DLD1 (cell line): Measurements from ENCODE around the gene CCNB1.
"Not testable (repeated sequence)": the region's sequence is repeated elsewhere in the genome, so short reads cannot be mapped to it uniquely, and the experiment has no call there.

ENCODE experiments used
- in situ Hi-C: cut with HindIII; loops from 2 replicates; pipeline ENCODE4 v1.10.0; 2017; ENCODE audit warnings: low sequenced_read_pairs

CCNB1 gene

DNA sequence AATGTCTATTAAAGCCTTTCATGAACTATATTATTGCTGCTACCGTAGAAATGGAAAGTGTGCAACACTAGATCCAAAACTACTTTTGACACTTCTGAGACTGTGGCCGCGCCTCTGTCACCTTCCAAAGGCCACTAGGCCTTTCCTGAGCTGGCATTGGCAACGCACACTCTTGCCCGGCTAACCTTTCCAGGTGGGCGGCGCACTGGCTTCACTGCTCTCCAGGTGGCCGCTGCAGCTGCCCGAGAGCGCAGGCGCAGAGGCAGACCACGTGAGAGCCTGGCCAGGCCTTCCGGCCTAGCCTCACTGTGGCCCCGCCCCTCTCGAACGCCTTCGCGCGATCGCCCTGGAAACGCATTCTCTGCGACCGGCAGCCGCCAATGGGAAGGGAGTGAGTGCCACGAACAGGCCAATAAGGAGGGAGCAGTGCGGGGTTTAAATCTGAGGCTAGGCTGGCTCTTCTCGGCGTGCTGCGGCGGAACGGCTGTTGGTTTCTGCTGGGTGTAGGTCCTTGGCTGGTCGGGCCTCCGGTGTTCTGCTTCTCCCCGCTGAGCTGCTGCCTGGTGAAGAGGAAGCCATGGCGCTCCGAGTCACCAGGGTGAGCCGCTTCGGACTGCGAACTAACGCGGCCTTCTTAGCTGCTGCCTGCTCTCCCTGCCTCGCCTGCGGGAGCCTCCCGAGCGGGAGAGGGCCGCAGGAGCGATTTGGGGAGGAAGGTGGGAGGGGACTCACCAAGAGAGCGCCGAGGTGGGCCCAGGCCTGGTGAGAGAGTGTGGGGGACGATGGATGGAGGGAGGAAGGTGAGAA is at the start of gene CCNB1:
Gene CCNB1, plus strand, starts transcription at position 465 of the 807 bp plus-strand sequence. Its CDS starts 113 bp downstream, at position 578.
- in situ Hi-C loops: no loop called here

DNA sequence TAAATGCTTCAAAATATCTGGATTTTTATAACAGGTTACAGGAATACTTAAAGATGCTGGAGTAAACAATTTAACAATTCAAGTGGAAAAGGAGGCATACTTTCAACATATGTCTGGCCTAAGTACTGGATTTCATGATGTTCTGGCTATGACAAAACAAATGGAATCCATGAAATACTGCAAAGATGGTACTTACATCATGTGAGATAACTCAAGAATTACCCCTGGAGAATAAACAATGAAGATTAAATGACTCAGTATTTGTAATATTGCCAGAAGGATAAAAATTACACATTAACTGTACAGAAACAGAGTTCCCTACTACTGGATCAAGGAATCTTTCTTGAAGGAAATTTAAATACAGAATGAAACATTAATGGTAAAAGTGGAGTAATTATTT is 37.5 kb upstream of the CCNB1 start:
- in situ Hi-C loops: no loop called here

DNA sequence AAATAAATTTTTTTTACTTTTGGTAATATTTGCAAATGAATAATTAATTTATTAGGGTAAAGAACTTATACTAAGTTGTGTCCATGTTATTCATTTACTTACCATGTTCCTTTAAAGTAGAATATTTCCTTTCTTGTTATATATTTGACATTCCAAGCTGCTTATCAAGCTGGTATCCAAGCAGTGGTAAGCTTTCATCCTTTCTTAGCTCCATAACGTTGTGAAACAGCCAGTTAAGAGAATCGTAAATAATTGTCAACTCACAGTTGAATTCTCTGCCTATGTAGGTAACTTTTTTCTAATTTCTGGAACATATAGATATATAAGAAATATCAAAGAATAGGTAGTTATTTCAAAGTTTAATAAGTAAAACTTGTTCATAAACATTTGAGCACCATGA is 36.7 kb upstream of the CCNB1 start:
- in situ Hi-C loops: no loop called here

DNA sequence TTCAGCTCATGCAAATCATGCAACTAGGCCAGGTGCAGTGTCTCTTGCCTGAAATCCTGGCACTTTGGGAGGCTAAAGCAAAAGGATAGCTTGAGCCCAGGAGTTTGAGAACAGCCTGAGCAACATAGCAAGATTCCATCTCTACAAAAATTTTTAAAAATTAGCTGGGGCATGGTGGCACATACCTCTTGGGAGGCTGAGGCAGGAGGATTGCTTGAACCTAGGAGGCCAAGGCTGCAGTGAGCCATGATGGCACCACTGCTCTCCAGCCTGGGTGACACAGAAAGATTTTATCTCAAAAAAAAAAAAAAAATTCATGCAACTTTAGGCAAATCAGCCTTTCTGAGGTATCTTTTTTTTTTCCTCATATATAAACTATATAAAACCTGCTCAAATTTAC is 35.6 kb upstream of the CCNB1 start:
- in situ Hi-C loops: no loop called here

DNA sequence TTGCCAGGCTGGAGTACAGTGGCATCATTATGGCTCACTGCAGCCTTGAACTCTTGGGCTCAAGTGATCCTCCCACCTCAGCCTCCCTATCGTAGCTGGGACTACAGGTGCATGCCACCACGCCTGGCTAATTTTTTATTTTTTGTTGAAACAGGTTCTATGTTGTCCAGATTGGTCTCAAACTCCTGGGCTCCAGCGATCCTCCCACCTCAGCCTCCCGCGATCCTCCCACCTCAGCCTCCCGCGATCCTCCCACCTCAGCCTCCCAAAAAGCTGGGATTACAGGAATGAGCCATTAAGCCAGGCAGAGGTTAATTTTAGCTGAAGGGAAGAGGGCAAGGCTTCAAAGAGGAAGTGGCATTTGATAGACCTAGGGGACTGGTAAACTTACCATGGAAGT is 32.8 kb upstream of the CCNB1 start:
- in situ Hi-C loops: no loop called here

DNA sequence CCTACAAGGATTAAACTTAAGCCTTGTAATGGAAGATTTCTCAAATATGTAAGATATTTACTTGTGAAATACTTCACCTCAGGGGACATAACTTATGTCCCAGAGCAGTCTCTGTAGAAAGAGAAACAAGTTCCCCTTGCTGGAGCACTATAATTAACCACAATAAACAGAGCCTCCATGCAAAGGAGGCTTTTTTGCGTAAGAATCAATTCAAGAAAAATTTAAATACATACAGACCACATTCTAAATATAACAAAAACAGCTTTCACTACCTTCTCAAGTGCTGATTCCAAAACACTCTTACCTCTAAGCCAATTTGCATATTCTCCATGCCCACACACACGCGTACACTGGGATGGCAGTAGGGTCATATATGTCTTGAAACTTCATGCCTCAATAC is 30.7 kb upstream of the CCNB1 start:
- in situ Hi-C loops: no loop called here

DNA sequence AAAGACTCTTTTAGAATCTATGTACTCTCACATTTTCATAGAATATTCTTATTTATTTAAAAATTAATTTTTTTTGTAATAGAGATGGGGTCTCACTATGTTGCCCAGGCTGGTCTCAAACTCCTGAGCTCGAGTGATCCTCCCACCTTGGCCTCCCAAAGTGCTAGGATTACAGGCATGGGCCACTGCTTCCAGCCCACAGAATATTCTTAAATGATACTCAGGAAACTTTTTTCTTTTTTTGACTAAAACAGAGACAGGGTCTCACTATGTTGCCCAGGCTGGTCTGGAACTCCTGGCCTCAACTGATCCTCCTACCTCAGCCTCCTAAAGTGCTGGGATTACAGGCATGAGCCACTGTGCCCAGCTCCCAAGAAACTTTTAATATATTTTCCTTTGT is 29.7 kb upstream of the CCNB1 start:
- in situ Hi-C loops: not testable (repeated sequence)

DNA sequence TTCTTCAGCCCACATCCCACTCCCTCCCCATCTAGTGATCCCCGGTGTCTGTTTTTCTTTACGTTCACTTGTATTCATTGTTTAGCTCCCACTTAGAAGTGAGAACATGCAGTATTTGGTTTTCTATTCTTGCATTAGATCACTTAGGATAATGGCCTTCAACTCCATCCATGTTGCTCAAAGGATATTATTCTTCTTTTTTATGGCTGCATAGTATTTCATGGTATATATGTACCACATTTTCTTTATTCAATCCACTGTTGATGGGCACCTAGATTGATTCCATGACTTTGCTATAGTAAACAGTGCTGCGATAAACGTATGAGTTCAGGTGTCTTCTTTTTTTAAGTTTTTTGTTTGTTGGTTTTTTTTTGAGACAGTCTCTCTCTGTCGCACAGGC is 29.1 kb upstream of the CCNB1 start:
- in situ Hi-C loops: no loop called here

DNA sequence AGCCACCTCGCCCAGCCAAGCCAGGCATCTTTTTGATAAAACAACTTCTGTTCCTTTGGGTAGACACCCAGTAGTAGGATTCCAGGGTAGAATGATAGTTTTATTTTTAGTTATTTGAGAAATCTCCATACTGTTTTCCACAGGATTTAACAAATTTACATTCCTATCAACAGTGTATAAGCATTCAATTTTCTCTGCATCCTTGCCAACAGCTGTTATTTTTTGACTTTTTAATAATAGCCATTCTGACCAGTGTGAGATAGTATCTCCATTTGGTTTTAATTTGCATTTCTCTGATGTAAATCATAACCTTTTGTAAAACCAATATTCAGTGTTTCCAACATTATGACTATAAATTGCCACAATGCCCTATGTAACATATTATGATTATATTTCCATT is 28.2 kb upstream of the CCNB1 start:
- in situ Hi-C loops: no loop called here

DNA sequence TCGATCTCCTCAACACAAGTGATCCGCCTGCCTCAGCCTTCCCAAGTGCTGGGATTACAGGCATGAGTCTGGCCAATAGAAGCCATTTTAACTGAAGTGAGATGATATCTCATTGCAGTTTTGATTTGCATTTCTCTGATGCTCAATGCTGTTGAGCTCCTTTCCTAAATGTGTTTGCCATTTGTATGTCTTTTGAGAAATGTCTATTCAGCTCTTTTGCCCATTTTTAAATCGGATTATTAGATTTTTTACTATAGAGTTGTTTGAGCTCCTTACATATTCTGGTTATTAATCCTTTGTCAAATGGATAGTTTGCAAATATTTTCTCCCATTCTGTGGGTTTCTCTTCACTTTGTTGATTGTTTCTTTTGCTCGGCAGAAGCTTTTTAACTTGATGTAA is 26.7 kb upstream of the CCNB1 start:
- in situ Hi-C loops: not testable (repeated sequence)

DNA sequence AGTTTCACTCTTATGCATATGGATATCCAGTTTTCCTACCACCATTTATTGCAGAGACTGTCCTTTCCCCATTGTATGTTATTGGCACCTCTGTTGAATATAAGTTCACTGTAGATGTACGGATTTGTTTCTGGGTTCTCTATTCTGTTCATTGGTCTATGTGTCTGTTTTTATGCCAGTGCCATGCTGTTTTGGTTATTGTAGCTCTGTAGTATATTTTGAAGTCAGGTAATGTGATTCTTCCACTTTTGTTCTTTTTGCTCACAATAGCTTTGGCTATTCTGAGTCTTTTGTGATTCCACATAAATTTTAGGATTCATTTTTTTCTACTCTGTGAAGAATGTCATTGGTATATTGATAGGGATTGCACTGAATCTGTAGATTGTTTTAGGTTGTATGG is 26.1 kb upstream of the CCNB1 start:
- in situ Hi-C loops: no loop called here

DNA sequence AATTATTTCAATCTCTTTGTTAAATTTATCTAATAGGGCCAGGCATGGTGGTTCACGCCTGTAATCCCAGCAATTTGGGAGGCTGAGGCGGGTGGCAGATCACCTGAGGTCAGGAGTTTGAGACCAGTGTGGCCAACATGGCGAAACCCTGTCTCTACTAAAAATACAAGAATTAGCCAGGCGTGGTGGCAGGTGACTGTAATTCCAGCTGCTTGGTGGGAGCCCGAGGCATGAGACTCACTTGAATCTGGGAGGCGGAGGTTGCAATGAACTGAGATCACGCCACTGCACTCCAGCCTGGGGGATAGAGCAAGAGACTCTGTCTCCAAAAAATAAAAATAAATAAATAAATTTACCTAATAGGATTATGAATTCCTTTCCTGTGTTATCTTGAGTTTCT is 18.4 kb upstream of the CCNB1 start:
- in situ Hi-C loops: not testable (repeated sequence)

DNA sequence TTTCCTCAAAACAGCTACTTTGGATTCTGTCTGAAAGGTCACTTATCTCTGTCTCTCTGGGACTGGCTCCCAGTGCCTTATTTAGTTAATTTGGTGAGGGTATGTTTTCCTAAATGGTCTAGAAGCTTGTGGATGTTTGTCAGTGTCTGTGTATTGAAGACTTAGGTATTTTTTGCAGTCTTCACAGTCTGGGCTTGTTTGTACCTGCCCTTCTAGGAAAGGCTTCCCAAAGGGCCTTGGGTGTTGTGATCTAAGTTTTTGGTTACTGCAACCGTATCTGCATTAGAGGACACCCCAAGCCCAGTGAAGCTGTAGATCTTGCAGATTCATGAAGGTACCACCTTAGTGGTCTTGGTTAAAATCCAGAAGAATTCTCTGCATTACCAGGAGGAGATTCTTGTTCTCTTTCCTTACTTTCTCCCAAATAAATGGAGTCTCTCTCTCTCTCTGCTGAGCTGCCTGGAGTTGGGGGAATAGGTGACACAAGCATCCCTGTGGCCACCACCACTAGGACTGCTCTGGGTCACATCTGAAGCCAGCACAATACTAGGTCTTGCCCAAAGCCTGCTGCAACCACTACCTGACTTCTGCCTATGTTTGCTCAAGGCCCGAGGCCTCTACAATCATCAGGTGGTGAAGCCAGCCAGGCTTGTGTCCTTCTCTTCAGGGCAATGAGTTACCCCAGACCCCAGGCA is 17.8 kb upstream of the CCNB1 start:
- in situ Hi-C loops: no loop called here

DNA sequence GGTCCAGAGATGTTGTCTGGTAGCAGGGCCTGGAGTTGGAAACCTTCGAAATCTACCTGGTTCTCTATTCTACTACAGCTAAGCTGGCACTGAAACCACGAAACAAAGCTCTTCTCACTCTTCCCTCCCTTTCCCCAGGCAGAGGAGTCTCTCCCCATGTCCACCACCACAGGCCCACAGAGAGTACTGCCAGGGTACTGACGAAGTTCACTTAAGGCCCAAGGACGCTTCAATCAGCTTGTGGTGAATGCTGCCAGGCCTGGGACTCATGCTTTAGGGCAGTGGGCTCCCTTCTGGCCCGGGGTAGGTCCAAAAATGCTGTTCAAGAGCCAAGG is 17.3 kb upstream of the CCNB1 start:
- in situ Hi-C loops: no loop called here

DNA sequence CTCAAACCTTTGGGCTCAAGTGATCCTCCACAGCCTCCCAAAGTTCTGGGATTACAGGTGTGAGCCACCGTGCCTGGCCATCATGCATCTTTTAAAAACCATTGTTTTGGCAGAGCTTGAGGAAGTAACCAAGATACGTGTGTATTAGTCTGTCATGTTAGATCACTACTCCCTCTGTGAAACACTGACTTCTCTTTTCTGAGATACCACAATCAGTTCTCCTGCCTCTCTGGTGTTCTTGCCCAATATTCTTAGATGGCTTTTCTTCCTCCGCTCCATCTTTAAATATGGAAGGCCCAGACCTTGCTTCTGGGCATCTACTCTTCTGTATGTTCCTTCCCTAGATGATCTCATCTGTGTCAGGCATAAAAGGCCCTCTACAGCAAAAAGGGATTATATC is 14.2 kb upstream of the CCNB1 start:
- in situ Hi-C loops: no loop called here

DNA sequence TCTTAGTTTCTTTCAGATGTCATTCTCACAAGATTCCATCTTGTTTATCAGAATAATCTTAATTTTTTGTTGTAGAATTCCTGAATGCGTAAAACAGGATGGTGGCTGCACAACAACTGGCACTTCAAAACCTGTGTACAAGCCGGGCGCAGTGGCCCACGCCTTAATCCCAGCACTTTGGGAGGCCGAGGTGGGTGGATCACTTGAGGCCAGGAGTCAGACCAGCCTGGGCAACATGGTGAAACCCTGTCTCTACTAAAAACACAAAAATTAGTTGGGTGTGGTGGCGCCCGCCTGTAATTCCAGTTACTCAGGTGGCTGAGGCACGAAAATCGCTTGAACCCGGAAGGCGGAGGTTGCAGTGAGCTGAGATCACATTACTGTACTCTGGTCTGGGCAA is 10.5 kb upstream of the CCNB1 start:
- in situ Hi-C loops: no loop called here

DNA sequence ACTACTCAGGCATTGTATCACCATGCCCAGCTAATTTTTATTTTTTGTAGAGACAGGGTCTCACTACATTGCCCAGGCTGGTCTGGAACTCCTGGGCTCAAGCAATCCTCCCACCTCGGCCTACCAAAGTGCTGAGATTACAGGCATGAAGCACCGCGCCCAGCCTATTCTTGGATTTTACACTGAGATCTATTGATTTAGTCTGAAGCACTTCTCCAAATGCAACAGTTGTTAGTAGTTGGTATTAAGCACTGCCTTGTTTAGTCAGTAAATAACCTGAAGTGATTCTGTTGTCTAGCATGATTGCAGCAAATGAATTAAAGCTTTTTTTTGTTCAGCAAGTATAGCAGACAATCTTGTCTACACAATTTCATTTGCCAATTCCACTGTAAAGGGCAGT is 8.9 kb upstream of the CCNB1 start:
- in situ Hi-C loops: no loop called here

DNA sequence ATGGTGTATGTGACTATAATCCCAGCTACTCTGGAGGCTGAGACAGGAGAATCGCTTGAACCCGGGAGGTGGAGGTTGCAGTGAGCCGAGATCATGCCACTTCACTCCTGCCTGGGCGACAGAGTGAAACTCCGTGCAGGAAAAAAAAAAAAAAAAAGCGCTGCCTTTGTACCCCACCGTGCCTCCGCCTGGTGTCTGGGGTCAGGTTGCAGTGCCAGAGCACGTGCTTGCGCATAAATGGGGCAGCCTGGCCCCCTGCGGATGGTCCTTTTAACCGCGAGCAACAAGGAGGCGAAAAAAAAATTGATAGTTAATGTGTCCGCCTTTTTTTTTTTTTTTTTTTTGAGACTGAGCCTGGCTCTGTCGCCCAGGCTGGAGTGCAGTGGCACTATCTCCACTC is 6.3 kb upstream of the CCNB1 start:
- in situ Hi-C loops: no loop called here

DNA sequence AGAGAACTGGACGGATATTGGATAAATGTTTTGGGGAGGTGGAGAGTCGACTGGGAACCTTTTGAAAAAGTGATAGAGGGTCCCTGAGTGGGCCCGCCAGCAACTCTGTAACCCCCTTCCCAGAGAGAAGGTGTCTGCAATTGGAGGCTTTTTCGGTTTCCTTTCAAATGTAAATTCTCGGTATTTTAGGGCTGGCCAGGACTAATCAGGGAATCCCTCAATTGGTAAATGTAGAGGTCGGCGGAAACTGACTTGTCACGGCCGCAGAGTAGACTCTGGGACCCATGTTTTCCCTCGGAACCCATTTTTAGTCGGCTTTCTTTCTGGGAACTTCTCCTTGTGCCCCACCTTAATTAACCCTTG is 524 bp downstream of the CCNB1 start:
- in situ Hi-C loops: no loop called here

DNA sequence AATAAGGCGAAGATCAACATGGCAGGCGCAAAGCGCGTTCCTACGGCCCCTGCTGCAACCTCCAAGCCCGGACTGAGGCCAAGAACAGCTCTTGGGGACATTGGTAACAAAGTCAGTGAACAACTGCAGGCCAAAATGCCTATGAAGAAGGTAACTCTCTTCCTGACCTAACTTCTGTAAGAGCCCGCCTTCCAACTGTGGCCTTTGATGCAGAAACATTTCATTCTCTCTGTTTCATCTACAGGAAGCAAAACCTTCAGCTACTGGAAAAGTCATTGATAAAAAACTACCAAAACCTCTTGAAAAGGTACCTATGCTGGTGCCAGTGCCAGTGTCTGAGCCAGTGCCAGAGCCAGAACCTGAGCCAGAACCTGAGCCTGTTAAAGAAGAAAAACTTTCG is 979 bp downstream of the CCNB1 start:
- in situ Hi-C loops: no loop called here

DNA sequence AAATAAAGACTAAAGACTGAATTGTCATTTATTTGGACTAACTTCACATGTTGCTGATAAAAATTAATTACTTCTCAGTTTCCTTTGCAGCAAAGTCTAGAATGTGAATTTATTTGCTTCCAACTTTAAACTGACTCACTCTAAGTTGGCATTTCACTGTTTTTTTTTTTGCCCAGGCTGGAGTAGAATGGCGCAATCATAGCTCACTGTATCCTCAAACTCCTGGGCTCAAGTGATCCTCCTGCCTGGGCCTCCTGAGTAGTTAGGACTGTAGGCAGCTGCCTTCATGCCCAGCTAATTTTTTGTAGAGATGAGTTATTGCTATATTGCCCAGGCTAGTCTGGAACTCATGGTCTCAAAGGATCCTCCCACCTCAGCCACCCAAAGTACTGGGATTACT is 3.5 kb downstream of the CCNB1 start:
- in situ Hi-C loops: no loop called here

DNA sequence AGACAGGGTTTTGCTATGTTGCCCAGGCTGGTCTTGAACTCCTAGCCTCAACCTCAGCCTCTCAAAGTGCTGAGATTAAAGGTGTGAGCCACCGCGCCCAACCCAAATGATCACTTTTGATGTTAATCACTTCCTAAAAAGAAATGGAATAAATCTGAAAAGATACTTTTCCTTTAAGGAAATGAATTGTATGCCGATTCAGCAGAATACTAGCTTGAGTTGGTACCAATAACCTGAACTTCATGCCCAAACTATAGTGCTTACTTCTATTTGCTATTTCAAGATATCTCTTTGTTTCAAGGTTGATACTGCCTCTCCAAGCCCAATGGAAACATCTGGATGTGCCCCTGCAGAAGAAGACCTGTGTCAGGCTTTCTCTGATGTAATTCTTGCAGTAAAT is 4.0 kb downstream of the CCNB1 start:
- in situ Hi-C loops: no loop called here
